BJ (cell line): ENCODE measurements around the gene PRRT1. TPM values are rescaled to one million over a fixed set of nuclear protein-coding genes. Genes with fewer than 3 reads are reported as not detected.
"Not testable (repeated sequence)": the region's sequence is repeated elsewhere in the genome, so short reads cannot be mapped to it uniquely, and the experiment has no call there.

Experiments used
- CTCF ChIA-PET: fragments of 350-600 bp; formaldehyde crosslinking; extraction: SDS; loops from one replicate; lab custom pipeline; 2021; ENCODE audit warnings: antibody characterized with exemption, inconsistent platforms; lab: Yijun Ruan, JAX
- POLR2A ChIA-PET: fragments of 300-600 bp; sonication (Branson Sonifier 250); formaldehyde crosslinking; extraction: SDS; loops from one replicate; lab custom pipeline; 2021; ENCODE audit warnings: antibody characterized with exemption; lab: Charles Lee
- DNase-seq: peaks from one replicate; pipeline ENCODE4 v3.0.0-alpha.2; 2011; ENCODE audit warnings: low read depth
- H3K27me3 ChIP-seq: 2 replicates; pipeline ENCODE4 v1.6.0; 2011; ENCODE audit warnings: low read length; ENCODE audit not compliant: control insufficient read depth, insufficient read depth
- H3K36me3 ChIP-seq: 2 replicates; pipeline ENCODE4 v1.5.1; 2011; ENCODE audit warnings: low read length; ENCODE audit not compliant: control insufficient read depth, insufficient read depth
- H3K4me3 ChIP-seq: 2 replicates; pipeline ENCODE4 v1.5.1; 2011; ENCODE audit warnings: low read depth, mild to moderate bottlenecking, control low read depth, low read length
- CTCF ChIP-seq: IDR thresholded peaks from 2 replicates; pipeline ENCODE4 v1.5.1; 2011; ENCODE audit warnings: low read depth, mild to moderate bottlenecking, control low read depth, inconsistent platforms, low read length, moderate library complexity; ENCODE audit not compliant: insufficient read depth
- polyA plus RNA-seq: library from polyadenylated mRNA; depleted of rRNA; stranded (reverse); fragments of >200 nt; gene quantifications from 2 replicates; pipeline ENCODE4 v1.2.3, GENCODE V29; 2011; rRNA removed
- small RNA-seq: library from RNA; depleted of rRNA; stranded (forward); fragments of <200 nt; gene quantifications from one replicate; pipeline ENCODE3, GENCODE V24; 2012; ENCODE audit warnings: low replicate concordance, low read depth; ENCODE audit not compliant: insufficient read length

PRRT1 gene
- polyA plus RNA-seq, 1 experiment = 0.78 TPM

- no peaks in the 10 kb centered on the region for H3K36me3 ChIP-seq
- DNase-seq = no peak
- POLR2A ChIA-PET = no interaction called here
Measured at GRCh38 chr6:32108094-32108627, 43.6 kb downstream of the PRRT1 start.

GRCh38 chr6:32107406-32107805, 44.3 kb downstream of the PRRT1 start:
- Histone ChIP-seq H3K36me3 (no peaks in the 10 kb centered on the region), H3K27me3 (peaks cover 4% of the 10 kb centered on the region), H3K4me3 (no peak overlapping the region)
- ChIA-PET CTCF (interaction anchor here (0.9 to 2.1 kb wide), 5 partner anchors 11 to 59 kb away, joined by 3 to 16 read pairs (median 6); partner anchors contain the start of gene ATF6B), POLR2A (no interaction called here)
- no peak for DNase-seq
- TF ChIP-seq CTCF = no peak

More at GRCh38 chr6:32108094-32108627, 43.6 kb downstream of the PRRT1 start:
- Histone ChIP-seq H3K27me3 (peaks cover 4% of the 10 kb centered on the region), H3K4me3 (0 out of 2 replicates have a peak overlapping the region, but pooled peaks have one; percentile 3)
- TF ChIP-seq CTCF = no peak
- CTCF ChIA-PET = interaction anchor here (0.9 to 2.1 kb wide), 8 partner anchors 9 to 60 kb away, joined by 3 to 16 read pairs (median 5); partner anchors contain the start of gene ATF6B

- ChIA-PET POLR2A (no interaction called here), CTCF (no interaction called here)
- DNase-seq = no peak
- Histone ChIP-seq H3K27me3 (peaks cover 4% of the 10 kb centered on the region), H3K36me3 (no peaks in the 10 kb centered on the region), H3K4me3 (no peak overlapping the region)
- TF ChIP-seq CTCF = no peak
Measured at GRCh38 chr6:32105433-32105832, 46.3 kb downstream of the PRRT1 start.

GRCh38 chr6:32102255-32102654, 49.5 kb downstream of the PRRT1 start:
- ChIA-PET POLR2A (no interaction called here), CTCF (interaction anchor here (1.8 to 3.2 kb wide), 3 partner anchors 9 to 55 kb away, joined by 6 to 11 read pairs (median 8); no protein-coding TSS in a partner anchor)
- Histone ChIP-seq H3K36me3 (no peaks in the 10 kb centered on the region), H3K27me3 (peaks cover 11% of the 10 kb centered on the region), H3K4me3 (no peak overlapping the region)
- no peak for TF ChIP-seq CTCF
- DNase-seq = no peak

GRCh38 chr6:32100251-32100650, 51.5 kb downstream of the PRRT1 start:
- H3K36me3 ChIP-seq, DNase-seq, CTCF ChIA-PET, POLR2A ChIA-PET, H3K4me3 ChIP-seq: not testable (repeated sequence)
- H3K27me3 ChIP-seq = peaks cover 26% of the 10 kb centered on the region

Small RNA genes within 50 kb of the gene (small RNA-seq; reads per million reads assigned to genes)
- not detected for gene AL662884.1
- not detected for gene MIR6833

Other genes with a start within 250 kb of the PRRT1 start
- 2.0 and 2.6 TPM in 2 replicates for gene ZBTB12, start 249.9 kb downstream of the PRRT1 start, polyA plus RNA-seq
- 0.74 and 1.2 TPM in 2 replicates for gene C2, start 224.2 kb downstream of the PRRT1 start, polyA plus RNA-seq
- 6.7 and 7.6 TPM in 2 replicates for gene CFB, start 205.8 kb downstream of the PRRT1 start, polyA plus RNA-seq
- gene NELFE, start 193.0 kb downstream of the PRRT1 start, polyA plus RNA-seq = 69.6 and 70.5 TPM in 2 replicates
- gene SKIC2, start 192.8 kb downstream of the PRRT1 start, polyA plus RNA-seq = 17.7 and 37.3 TPM in 2 replicates
- 18.2 and 28.1 TPM in 2 replicates for gene DXO, start 179.8 kb downstream of the PRRT1 start, polyA plus RNA-seq
- 5.9 and 9.7 TPM in 2 replicates for gene C4A, start 169.9 kb downstream of the PRRT1 start, polyA plus RNA-seq
- 9.2 and 14.4 TPM in 2 replicates for gene C4B, start 137.1 kb downstream of the PRRT1 start, polyA plus RNA-seq
- 0.11 and 0.29 TPM in 2 replicates for gene CYP21A2, start 113.5 kb downstream of the PRRT1 start, polyA plus RNA-seq
- 0.58 and 0.60 TPM in 2 replicates for gene TNXB, start 42.6 kb downstream of the PRRT1 start, polyA plus RNA-seq
- gene ATF6B, start 23.7 kb downstream of the PRRT1 start, polyA plus RNA-seq = 46.5 and 69.2 TPM in 2 replicates
- gene FKBPL, start 21.7 kb downstream of the PRRT1 start, polyA plus RNA-seq = 5.3 and 5.6 TPM in 2 replicates
- gene PPT2, start 2.2 kb upstream of the PRRT1 start, polyA plus RNA-seq = 24.2 and 31.9 TPM in 2 replicates
- gene EGFL8, start 12.7 kb upstream of the PRRT1 start, polyA plus RNA-seq = 3.7 and 4.0 TPM in 2 replicates
- gene AGPAT1, start 24.1 kb upstream of the PRRT1 start, polyA plus RNA-seq = 117 and 158 TPM in 2 replicates
- 40.2 and 44.4 TPM in 2 replicates for gene RNF5, start 26.5 kb upstream of the PRRT1 start, polyA plus RNA-seq
- 2.4 and 2.6 TPM in 2 replicates for gene AGER, start 32.3 kb upstream of the PRRT1 start, polyA plus RNA-seq
- gene PBX2, start 38.3 kb upstream of the PRRT1 start, polyA plus RNA-seq = 59.5 and 73.5 TPM in 2 replicates
- gene GPSM3, start 40.7 kb upstream of the PRRT1 start, polyA plus RNA-seq = 9.8 and 13.3 TPM in 2 replicates
- 0.40 and 0.42 TPM in 2 replicates for gene NOTCH4, start 72.1 kb upstream of the PRRT1 start, polyA plus RNA-seq
- not detected in 2 replicates for gene TSBP1, start 220.0 kb upstream of the PRRT1 start, polyA plus RNA-seq